HCT116 (cell line): ENCODE measurements around the gene POLR3H. TPM values are rescaled to one million over a fixed set of nuclear protein-coding genes. Genes with fewer than 3 reads are reported as not detected.

ENCODE experiments used
- ATAC-seq: fragments of 200-7000 bp; cut with Tn5 transposase; 2 replicates; pipeline ENCODE4 v1.9.1; 2020; ENCODE audit warnings: mild to moderate bottlenecking, moderate library complexity
- BruUV-seq: library from RNA; stranded (reverse); fragments of 400-500 nt; replicated peaks from 2 replicates; lab custom pipeline; 2021; lab: Mats Ljungman, UMichigan
- CTCF ChIA-PET: fragments of 300-600 bp; sonication (Branson Sonifier 250); formaldehyde crosslinking; loops from one replicate; lab custom pipeline; 2021; ENCODE audit warnings: antibody characterized with exemption; lab: Charles Lee
- POLR2A ChIA-PET: fragments of 300-600, 350-600 bp; sonication (Branson Sonifier 250); formaldehyde crosslinking; loops from one replicate; lab custom pipeline; 2021; ENCODE audit warnings: antibody characterized with exemption; lab: Charles Lee
- RAD21 ChIA-PET, 2 experiments: fragments of 300-600 bp; sonication (Branson Sonifier 250); formaldehyde crosslinking; loops; one replicate each; lab custom pipeline; 2023; ENCODE audit warnings: low total read pairs in 2 of 2; ENCODE audit not compliant: uncharacterized antibody in 2 of 2, unreplicated experiment in 2 of 2, low non-redundant PET in 1 of 2; lab: Charles Lee
- DNase-seq: peaks from one replicate; pipeline ENCODE4 v3.0.0-alpha.2; 2010; ENCODE audit warnings: low read depth, low spot score
- H2AFZ ChIP-seq: fragments of 200-600 bp; shearing (Covaris generic), sonication (generic); 2 replicates; pipeline ENCODE4 v1.6.1; 2017; ENCODE audit warnings: low read depth, mixed run types, mixed read lengths, antibody characterized with exemption, low read length; ENCODE audit not compliant: poor library complexity, severe bottlenecking
- H3K27ac ChIP-seq: 2 replicates; pipeline ENCODE4 v1.5.1; 2012; ENCODE audit warnings: low read depth, low read length
- H3K27me3 ChIP-seq: fragments of 200-600 bp; sonication (generic); 2 replicates; pipeline ENCODE4 v1.6.1; 2016; ENCODE audit warnings: mixed run types, low read length, mixed read lengths; ENCODE audit not compliant: insufficient read depth
- H3K36me3 ChIP-seq, 2 experiments: fragments of 200-500 bp in 1 of 2; fragments of 200-600 bp in 1 of 2; sonication (Bioruptor generic) in 1 of 2; sonication (generic) in 1 of 2; 2 replicates each; pipeline versions ENCODE4 v1.5.1 to v1.6.1; 2014 to 2016; ENCODE audit warnings: low read length in 2 of 2, inconsistent platforms in 1 of 2, mixed read lengths in 1 of 2, mixed run types in 1 of 2; ENCODE audit not compliant: insufficient read depth in 2 of 2, control insufficient read depth in 1 of 2
- H3K4me1 ChIP-seq, 2 experiments: fragments of 200-600 bp in 1 of 2; sonication (generic) in 1 of 2; 2 replicates each; pipeline versions ENCODE4 v1.5.1 to v1.6.1; 2012 to 2017; ENCODE audit warnings: low read length in 2 of 2, inconsistent platforms in 1 of 2, mild to moderate bottlenecking in 1 of 2, mixed read lengths in 1 of 2, mixed run types in 1 of 2, moderate library complexity in 1 of 2; ENCODE audit not compliant: insufficient read depth in 2 of 2, control insufficient read depth in 1 of 2
- H3K4me2 ChIP-seq: fragments of 200-600 bp; sonication (generic); 2 replicates; pipeline ENCODE4 v1.6.1; 2017; ENCODE audit warnings: mixed run types, low read length, mixed read lengths
- H3K4me3 ChIP-seq, 2 experiments: fragments of 200-600 bp in 1 of 2; sonication (generic) in 1 of 2; replicated peaks in 1 of 2; 2 replicates each; pipeline ENCODE4 v1.5.1; 2011 to 2016; ENCODE audit warnings: low read length in 2 of 2, control low read depth in 1 of 2, low read depth in 1 of 2, mild to moderate bottlenecking in 1 of 2, mixed read lengths in 1 of 2, mixed run types in 1 of 2
- H3K79me2 ChIP-seq: fragments of 200-600 bp; sonication (generic); 2 replicates; pipeline ENCODE4 v1.6.1; 2017; ENCODE audit warnings: mild to moderate bottlenecking, mixed run types, low read length, moderate library complexity, mixed read lengths; ENCODE audit not compliant: insufficient read depth
- H3K9ac ChIP-seq: fragments of 200-600 bp; sonication (generic); 2 replicates; pipeline ENCODE4 v1.6.1; 2016; ENCODE audit warnings: low read length, mixed read lengths
- H3K9me2 ChIP-seq: fragments of 200-600 bp; sonication (generic), shearing (Covaris generic); 2 replicates; pipeline ENCODE4 v1.6.1; 2017; ENCODE audit warnings: mixed run types, mild to moderate bottlenecking, moderate library complexity; ENCODE audit not compliant: insufficient read depth
- H3K9me3 ChIP-seq, 2 experiments: fragments of 200-500 bp in 1 of 2; fragments of 200-600 bp in 1 of 2; sonication (Bioruptor generic) in 1 of 2; sonication (generic) in 1 of 2; 2 replicates each; pipeline ENCODE4 v1.6.1; 2014 to 2017; ENCODE audit warnings: low read length in 2 of 2, mixed read lengths in 2 of 2, inconsistent platforms in 1 of 2, low read depth in 1 of 2, mild to moderate bottlenecking in 1 of 2, mixed run types in 1 of 2, moderate library complexity in 1 of 2; ENCODE audit not compliant: control insufficient read depth in 1 of 2, insufficient read depth in 1 of 2
- H4K20me1 ChIP-seq: fragments of 200-600 bp; sonication (generic), shearing (Covaris generic); 2 replicates; pipeline ENCODE4 v1.6.1; 2017; ENCODE audit warnings: mixed run types, mild to moderate bottlenecking, moderate library complexity; ENCODE audit not compliant: insufficient read depth
- CEBPB ChIP-seq: IDR thresholded peaks from 2 replicates; pipeline ENCODE4 v1.6.1; 2012; ENCODE audit warnings: low read depth
- FOSL1 ChIP-seq: IDR thresholded peaks from 2 replicates; pipeline ENCODE4 v1.6.1; 2012; ENCODE audit warnings: low read depth
- RAD21 ChIP-seq: IDR thresholded peaks from 2 replicates; pipeline ENCODE4 v1.6.1; 2012; ENCODE audit warnings: low read depth, mild to moderate bottlenecking
- SP1 ChIP-seq: IDR thresholded peaks from 2 replicates; pipeline ENCODE4 v1.6.1; 2012; ENCODE audit warnings: low read depth
- TCF7L2 ChIP-seq: IDR thresholded peaks from 2 replicates; pipeline ENCODE4 v1.7.0; 2011; ENCODE audit warnings: borderline replicate concordance, inconsistent platforms; ENCODE audit not compliant: insufficient read depth, insufficient read length; ENCODE audit errors: extremely low read depth
- ZFX ChIP-seq: fragments of 450-650 bp; IDR thresholded peaks from 2 replicates; pipeline ENCODE4 v1.6.1; 2017
- ZNF274 ChIP-seq: fragments of 200-500 bp; sonication (Bioruptor generic); IDR thresholded peaks from 2 replicates; pipeline ENCODE4 v1.6.1; 2014; ENCODE audit warnings: mild to moderate bottlenecking, low read depth, low read length, inconsistent platforms
- intact Hi-C: fragments of 100-400 bp; cut with micrococcal nuclease; formaldehyde crosslinking; loops from 2 replicates; pipeline ENCODE4 v1.10.0; 2022
- total RNA-seq: library from RNA; stranded (reverse); gene quantifications from one replicate; pipeline ENCODE4 v1.2.1, GENCODE V29; 2021; ENCODE audit not compliant: unreplicated experiment
- TF ChIP-seq, protein P1 (sequence below): IDR thresholded peaks from 2 replicates; pipeline ENCODE4 v1.6.1; 2012
- TF ChIP-seq, protein P2 (sequence below): IDR thresholded peaks from 2 replicates; pipeline ENCODE4 v1.6.1; 2012
- TF ChIP-seq, protein P3 (sequence below), 3 experiments: fragments of 200-600 bp in 1 of 3; sonication (generic) in 1 of 3; IDR thresholded peaks in 2 of 3; conservative IDR thresholded peaks in 1 of 3; 2 replicates each; pipeline ENCODE4 v1.5.1; 2012 to 2017; ENCODE audit warnings: low read depth in 2 of 3, low read length in 2 of 3, antibody characterized with exemption in 1 of 3, borderline replicate concordance in 1 of 3, control low read depth in 1 of 3, mild to moderate bottlenecking in 1 of 3, mixed read lengths in 1 of 3, mixed run types in 1 of 3, moderate library complexity in 1 of 3; ENCODE audit not compliant: insufficient read depth in 1 of 3

Gene POLR3H
- total RNA-seq, 1 experiment from 2014 or later, result 62.1 TPM

DNA sequence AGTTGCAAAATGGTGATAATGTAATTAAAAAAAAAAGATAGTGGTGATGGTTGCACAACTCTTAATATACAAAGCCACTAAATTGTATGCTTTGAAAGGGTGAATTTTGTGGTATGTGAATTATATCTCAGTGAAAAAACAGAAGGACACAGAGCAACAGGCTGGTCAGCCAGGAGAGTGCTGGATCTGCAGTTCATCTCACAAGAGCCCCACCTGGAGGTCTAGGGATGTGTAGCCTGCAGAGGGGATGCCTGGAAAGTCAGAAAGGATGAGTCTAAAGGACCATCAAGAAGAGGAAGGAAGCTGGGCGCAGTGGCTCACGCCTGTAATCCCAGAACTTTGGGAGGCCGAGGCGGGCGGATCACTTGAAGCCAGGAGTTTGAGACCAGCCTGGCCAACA lies 9.0 kb downstream of the POLR3H start:
- H3K79me2 ChIP-seq, result peaks cover 86% of the 10 kb centered on the region
- H3K4me1 ChIP-seq, result no peaks in the 10 kb centered on the region
- no peak overlapping the region for H2AFZ ChIP-seq
- ChIA-PET RAD21 (no interaction called here), CTCF (interaction anchor here (1.3 kb wide), 1 partner anchor 132 kb away, joined by 3 read pairs; no protein-coding TSS in a partner anchor), POLR2A (interaction anchor here (1.0 to 1.1 kb wide), 2 partner anchors 8 to 54 kb away, joined by 3 read pairs; partner anchors contain the start of genes PMM1 and POLR3H)
- no peak overlapping the region for H3K4me2 ChIP-seq
- H3K27me3 ChIP-seq, result no peaks in the 10 kb centered on the region
- H3K36me3 ChIP-seq, result peaks cover 42 to 65% of the 10 kb centered on the region in 2 experiments
- DNase-seq (no peak), ATAC-seq (peak; percentile 73)
- intact Hi-C loops, result no loop called here
- TF ChIP-seq CEBPB (no peak), SP1 (no peak), ZFX (no peak), TCF7L2 (no peak), FOSL1 (no peak), RAD21 (0 out of 2 replicates have a peak, but pooled peaks have one; percentile 9), ZNF274 (no peak)
- TF ChIP-seq, protein P1, sequence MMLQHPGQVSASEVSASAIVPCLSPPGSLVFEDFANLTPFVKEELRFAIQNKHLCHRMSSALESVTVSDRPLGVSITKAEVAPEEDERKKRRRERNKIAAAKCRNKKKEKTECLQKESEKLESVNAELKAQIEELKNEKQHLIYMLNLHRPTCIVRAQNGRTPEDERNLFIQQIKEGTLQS, result no peak
- TF ChIP-seq, protein P2, sequence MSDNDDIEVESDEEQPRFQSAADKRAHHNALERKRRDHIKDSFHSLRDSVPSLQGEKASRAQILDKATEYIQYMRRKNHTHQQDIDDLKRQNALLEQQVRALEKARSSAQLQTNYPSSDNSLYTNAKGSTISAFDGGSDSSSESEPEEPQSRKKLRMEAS, result no peak
- TF ChIP-seq, protein P3, sequence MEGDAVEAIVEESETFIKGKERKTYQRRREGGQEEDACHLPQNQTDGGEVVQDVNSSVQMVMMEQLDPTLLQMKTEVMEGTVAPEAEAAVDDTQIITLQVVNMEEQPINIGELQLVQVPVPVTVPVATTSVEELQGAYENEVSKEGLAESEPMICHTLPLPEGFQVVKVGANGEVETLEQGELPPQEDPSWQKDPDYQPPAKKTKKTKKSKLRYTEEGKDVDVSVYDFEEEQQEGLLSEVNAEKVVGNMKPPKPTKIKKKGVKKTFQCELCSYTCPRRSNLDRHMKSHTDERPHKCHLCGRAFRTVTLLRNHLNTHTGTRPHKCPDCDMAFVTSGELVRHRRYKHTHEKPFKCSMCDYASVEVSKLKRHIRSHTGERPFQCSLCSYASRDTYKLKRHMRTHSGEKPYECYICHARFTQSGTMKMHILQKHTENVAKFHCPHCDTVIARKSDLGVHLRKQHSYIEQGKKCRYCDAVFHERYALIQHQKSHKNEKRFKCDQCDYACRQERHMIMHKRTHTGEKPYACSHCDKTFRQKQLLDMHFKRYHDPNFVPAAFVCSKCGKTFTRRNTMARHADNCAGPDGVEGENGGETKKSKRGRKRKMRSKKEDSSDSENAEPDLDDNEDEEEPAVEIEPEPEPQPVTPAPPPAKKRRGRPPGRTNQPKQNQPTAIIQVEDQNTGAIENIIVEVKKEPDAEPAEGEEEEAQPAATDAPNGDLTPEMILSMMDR (IDR thresholded peaks at IDR 0.05 in 2 of 3, conservative IDR thresholded peaks at IDR 0.05 in 1 of 3; ENCODE audit: borderline replicate concordance in 1 of 3, insufficient read depth in 1 of 3, low read depth in 2 of 3, low read length in 2 of 3), result peak in 2 of 3 experiments; percentile 38 to 49; a peak in 3 of 6 replicates
- H3K9me3 ChIP-seq, result no peaks in the 10 kb centered on the region
- H3K9me2 ChIP-seq, result no peaks in the 10 kb centered on the region
- no peak overlapping the region for H3K27ac ChIP-seq
- H3K9ac ChIP-seq, result no peak overlapping the region
- H4K20me1 ChIP-seq, result no peaks in the 10 kb centered on the region; the same call in 1 of the 2 replicates
- H3K4me3 ChIP-seq, result no peak overlapping the region
- BruUV-seq, result no TSS peak
